Measurements from ENCODE around the gene NMRK1.

DNA sequence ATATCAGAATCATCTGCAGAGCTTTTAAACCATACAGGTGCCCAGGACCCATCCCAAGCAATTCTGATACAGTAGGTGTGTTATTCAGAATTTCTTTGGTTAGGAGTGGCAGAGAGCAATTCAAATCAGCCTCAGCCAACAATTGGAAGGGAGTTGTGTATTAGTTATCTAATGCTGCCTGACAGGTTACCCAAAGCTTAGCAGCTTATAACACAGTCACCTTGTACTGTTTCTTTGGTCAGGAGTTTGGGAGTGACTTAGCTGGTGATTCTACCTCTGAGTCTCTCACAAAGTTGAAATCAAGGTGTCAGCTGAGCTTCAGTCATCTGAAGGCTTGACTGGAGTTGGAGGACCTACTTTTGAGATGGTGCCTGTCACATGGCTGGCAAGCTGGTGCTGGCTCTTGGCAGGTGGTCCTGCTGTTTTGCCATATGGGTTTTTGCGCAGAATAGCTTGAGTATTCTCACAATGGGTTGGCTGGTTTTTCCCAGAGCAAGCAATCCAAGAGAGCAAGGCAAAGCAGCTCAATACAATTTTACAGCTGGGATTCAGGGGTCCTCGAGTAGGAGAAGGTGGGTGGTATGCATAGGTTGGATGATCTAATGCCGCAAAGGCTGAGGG lies 41.1 kb downstream of the NMRK1 start:
- TF ChIP-seq, protein P1, sequence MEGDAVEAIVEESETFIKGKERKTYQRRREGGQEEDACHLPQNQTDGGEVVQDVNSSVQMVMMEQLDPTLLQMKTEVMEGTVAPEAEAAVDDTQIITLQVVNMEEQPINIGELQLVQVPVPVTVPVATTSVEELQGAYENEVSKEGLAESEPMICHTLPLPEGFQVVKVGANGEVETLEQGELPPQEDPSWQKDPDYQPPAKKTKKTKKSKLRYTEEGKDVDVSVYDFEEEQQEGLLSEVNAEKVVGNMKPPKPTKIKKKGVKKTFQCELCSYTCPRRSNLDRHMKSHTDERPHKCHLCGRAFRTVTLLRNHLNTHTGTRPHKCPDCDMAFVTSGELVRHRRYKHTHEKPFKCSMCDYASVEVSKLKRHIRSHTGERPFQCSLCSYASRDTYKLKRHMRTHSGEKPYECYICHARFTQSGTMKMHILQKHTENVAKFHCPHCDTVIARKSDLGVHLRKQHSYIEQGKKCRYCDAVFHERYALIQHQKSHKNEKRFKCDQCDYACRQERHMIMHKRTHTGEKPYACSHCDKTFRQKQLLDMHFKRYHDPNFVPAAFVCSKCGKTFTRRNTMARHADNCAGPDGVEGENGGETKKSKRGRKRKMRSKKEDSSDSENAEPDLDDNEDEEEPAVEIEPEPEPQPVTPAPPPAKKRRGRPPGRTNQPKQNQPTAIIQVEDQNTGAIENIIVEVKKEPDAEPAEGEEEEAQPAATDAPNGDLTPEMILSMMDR (IDR thresholded peaks at IDR 0.05), result no peak
- no peak for TF ChIP-seq POLR2A (IDR thresholded peaks at IDR 0.05)
